Kidney (tissue), 14 donors: ENCODE measurements around the gene ZBTB7C. TPM values are rescaled to one million over a fixed set of nuclear protein-coding genes. Genes with fewer than 3 reads are reported as not detected.

ENCODE experiments used
- DNase-seq, 5 donors: peaks; one replicate each; pipeline ENCODE4 v3.0.0-alpha.2; 2013 to 2020
- FAIRE-seq: peaks from 2 replicates; lab custom pipeline; 2012; peaks lifted over from hg19 to GRCh38; lab: Jason Lieb, UNC
- H3K27ac ChIP-seq, 2 donors: one replicate each; pipeline ENCODE4 v1.7.0; 2013; ENCODE audit warnings: low read depth in 2 of 2, low read length in 2 of 2, inconsistent platforms in 1 of 2
- H3K27me3 ChIP-seq: one replicate; pipeline ENCODE4 v1.7.1; 2013; ENCODE audit warnings: low read length, inconsistent platforms; ENCODE audit not compliant: control insufficient read depth, insufficient read depth
- H3K36me3 ChIP-seq, 3 donors: one replicate each; pipeline versions ENCODE4 v1.7.0 to v1.7.1; 2013; ENCODE audit warnings: low read length in 3 of 3, control low read depth in 1 of 3, inconsistent platforms in 1 of 3; ENCODE audit not compliant: insufficient read depth in 3 of 3, control insufficient read depth in 2 of 3
- H3K4me1 ChIP-seq, 3 donors: one replicate each; pipeline versions ENCODE4 v1.7.0 to v1.7.1; 2013; ENCODE audit warnings: low read length in 3 of 3, inconsistent platforms in 1 of 3, low read depth in 1 of 3; ENCODE audit not compliant: control insufficient read depth in 2 of 3, insufficient read depth in 2 of 3
- H3K4me3 ChIP-seq, 3 donors: one replicate each; pipeline versions ENCODE4 v1.7.0 to v1.8.1; 2013; ENCODE audit warnings: low read length in 3 of 3, control low read depth in 1 of 3, inconsistent platforms in 1 of 3
- H3K9ac ChIP-seq, 3 donors: one replicate each; pipeline versions ENCODE4 v1.7.0 to v1.7.1; 2013; ENCODE audit warnings: low read length in 3 of 3, control low read depth in 1 of 3, inconsistent platforms in 1 of 3
- H3K9me3 ChIP-seq, 3 donors: one replicate each; pipeline versions ENCODE4 v1.7.0 to v1.7.1; 2013; ENCODE audit warnings: low read length in 3 of 3, control low read depth in 1 of 3, inconsistent platforms in 1 of 3; ENCODE audit not compliant: control insufficient read depth in 2 of 3, insufficient read depth in 1 of 3
- intact Hi-C: fragments of 100-400 bp; cut with DNase I; formaldehyde crosslinking; loops from one replicate; pipeline ENCODE4 v1.11.1; 2022
- polyA plus RNA-seq: library from polyadenylated mRNA; stranded (reverse); fragments of 350-450 nt; fragmentation: Illumina TruSeq; extraction: RNeasy Lipid Tissue Mini Kit (QIAGEN cat#74804); gene quantifications from one replicate; pipeline ENCODE4 v1.2.3, GENCODE V29; 2014; ENCODE audit warnings: low read depth, low replicate concordance; ENCODE audit not compliant: insufficient read depth
- total RNA-seq: library from RNA; stranded (reverse); fragmentation: NEBNext Ultra II Directional; extraction: Animal tissue kit (Norgen Biotek cat#: 25700); gene quantifications from one replicate; pipeline ENCODE4 v1.2.1, GENCODE V29; 2021
- TF ChIP-seq, protein P1 (sequence below): IDR thresholded peaks from 3 replicates; pipeline ENCODE4 v1.5.1; 2012; ENCODE audit warnings: mild to moderate bottlenecking, moderate library complexity, borderline replicate concordance; ENCODE audit not compliant: insufficient read depth; ENCODE audit errors: extremely low read depth
- donor health status: control.
- donor health status: control.
- donor health status: control.
- donor health status: control.
- donor health status: control.
- donor health status: DM: yes; HTN: yes; CAD: no.
- donor health status: Normal renal cell carcinoma (clear cell type).

ZBTB7C gene
- total and polyA plus RNA-seq, 2 donors from 2014 or later: 1.8 to 13.8 TPM

DNA sequence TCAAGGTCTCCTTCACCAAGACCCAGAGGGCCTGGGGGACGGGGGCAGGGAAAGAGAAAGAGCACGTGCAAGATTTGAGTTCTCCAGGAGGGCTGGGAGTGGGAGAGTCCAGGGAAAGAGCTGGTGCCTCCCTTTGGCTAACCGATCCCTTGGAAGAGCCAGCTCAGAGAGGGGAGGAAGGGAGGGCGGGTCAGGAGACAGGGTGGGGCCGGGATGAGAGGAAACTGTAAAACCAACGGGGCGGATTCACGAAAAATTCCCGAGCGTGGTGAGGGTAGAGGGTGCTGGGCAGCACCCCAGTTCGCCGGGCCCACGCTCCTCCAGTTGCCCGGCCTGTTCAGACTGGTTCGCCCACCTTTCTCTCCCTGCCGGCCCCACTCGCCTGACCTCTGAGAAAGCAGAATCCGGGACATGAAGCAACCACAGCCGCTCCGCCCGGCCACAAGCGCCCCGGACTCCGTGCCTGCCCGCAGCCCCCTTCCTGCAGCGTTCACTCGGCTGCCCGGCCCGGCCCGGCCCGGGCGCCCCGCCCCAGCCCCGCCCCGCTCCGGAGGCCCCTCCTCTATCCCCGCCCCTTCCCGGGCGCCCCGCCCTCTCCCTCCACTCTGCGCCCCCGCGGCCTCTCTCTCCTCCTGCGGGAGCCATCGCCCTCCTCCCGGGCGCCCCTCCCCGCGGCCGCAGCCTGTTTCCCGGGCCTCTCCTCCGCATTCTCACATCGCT lies 247.8 kb downstream of the ZBTB7C start:
- intact Hi-C loops: no loop called here
- Histone ChIP-seq H3K4me3 (peak overlapping the region; percentile 38 to 57 (median 44)), H3K27ac (peak overlapping the region; percentile 66 to 74), H3K36me3 (no peaks in the 10 kb centered on the region), H3K27me3 (no peaks in the 10 kb centered on the region), H3K9ac (peak overlapping the region in 1 of 3 donors; percentile 41), H3K4me1 (peaks cover 0 to 3% (median under 1%) of the 10 kb centered on the region in 3 donors), H3K9me3 (no peaks in the 10 kb centered on the region)
- FAIRE-seq (no peak), DNase-seq (peak; percentile 92 to 96 (median 95))
- TF ChIP-seq, protein P1, sequence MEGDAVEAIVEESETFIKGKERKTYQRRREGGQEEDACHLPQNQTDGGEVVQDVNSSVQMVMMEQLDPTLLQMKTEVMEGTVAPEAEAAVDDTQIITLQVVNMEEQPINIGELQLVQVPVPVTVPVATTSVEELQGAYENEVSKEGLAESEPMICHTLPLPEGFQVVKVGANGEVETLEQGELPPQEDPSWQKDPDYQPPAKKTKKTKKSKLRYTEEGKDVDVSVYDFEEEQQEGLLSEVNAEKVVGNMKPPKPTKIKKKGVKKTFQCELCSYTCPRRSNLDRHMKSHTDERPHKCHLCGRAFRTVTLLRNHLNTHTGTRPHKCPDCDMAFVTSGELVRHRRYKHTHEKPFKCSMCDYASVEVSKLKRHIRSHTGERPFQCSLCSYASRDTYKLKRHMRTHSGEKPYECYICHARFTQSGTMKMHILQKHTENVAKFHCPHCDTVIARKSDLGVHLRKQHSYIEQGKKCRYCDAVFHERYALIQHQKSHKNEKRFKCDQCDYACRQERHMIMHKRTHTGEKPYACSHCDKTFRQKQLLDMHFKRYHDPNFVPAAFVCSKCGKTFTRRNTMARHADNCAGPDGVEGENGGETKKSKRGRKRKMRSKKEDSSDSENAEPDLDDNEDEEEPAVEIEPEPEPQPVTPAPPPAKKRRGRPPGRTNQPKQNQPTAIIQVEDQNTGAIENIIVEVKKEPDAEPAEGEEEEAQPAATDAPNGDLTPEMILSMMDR: no peak

DNA sequence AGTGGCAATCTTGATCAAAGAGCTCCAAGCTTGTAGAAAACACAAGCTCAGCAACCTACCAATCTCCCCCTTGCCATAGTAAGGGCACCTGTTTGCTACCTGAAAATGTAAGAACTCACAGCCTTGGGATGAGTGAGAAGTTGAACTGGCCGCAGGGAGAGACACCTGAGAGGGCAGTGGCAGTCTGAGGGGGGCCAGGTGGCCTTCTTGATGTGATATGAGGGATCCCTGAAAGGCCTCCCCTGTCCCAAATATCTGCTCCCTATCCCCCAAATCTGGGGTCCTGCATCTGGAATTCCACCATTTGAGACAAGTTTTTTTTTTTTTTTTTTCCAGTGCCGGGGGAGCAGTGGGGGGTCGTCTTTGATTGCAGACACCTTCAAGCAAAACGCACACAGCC lies 248.6 kb downstream of the ZBTB7C start:
- Histone ChIP-seq H3K4me3 (no peak overlapping the region), H3K9me3 (no peaks in the 10 kb centered on the region), H3K9ac (no peak overlapping the region), H3K4me1 (peaks cover 0 to 3% (median 0%) of the 10 kb centered on the region in 3 donors), H3K27me3 (no peaks in the 10 kb centered on the region), H3K27ac (no peak overlapping the region), H3K36me3 (no peaks in the 10 kb centered on the region)
- DNase-seq (no peak), FAIRE-seq (no peak)
- TF ChIP-seq, protein P1: no peak
- intact Hi-C loops: no loop called here

DNA sequence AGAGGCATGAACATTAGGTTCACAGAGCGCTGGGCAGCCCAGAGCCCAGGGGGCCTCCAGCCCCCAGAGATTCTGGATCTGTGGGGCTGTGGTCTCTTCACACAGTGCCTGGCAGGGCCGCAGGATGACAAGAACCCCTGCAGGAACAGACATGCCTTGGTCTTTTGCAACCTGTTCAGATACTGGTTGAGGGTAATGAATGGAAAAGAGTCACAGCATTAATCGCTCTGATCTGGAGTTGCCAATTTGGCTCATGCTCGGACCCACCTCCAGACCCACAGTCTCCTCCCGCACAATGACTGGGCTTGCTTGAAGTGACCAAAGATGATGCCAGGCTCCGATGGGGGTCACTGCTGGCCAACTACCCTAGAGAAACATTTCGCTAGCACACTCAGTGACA lies 249.4 kb downstream of the ZBTB7C start:
- Histone ChIP-seq H3K9me3 (no peaks in the 10 kb centered on the region), H3K9ac (no peak overlapping the region), H3K36me3 (no peaks in the 10 kb centered on the region), H3K27me3 (no peaks in the 10 kb centered on the region), H3K27ac (no peak overlapping the region), H3K4me1 (peaks cover 0 to 3% (median 0%) of the 10 kb centered on the region in 3 donors), H3K4me3 (no peak overlapping the region)
- DNase-seq (peak in 1 of 5 donors; percentile 31), FAIRE-seq (no peak)
- intact Hi-C loops: no loop called here
- TF ChIP-seq, protein P1: no peak

DNA sequence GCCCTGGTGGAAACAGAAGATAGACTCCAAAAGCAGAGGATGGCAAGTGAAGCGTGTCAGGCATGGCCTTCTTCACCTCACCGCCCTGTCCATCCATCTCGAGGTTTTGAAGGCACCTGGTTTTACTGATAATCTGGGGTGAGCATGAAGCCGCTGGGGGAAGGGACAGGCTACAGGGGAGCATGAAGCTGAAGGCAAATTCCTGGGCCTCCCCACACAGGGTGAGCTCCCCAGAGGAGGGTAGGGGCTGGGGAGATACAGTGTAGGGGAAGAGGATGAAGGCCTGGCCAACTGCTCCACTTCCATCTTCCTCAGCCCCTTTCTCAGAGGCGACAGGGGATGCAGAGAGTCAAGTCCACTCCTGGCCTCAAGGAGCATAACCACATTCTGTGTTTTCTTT lies 250.5 kb downstream of the ZBTB7C start:
- FAIRE-seq (no peak), DNase-seq (peak in 1 of 5 donors; percentile 28)
- H3K4me3 ChIP-seq: no peak overlapping the region
- intact Hi-C loops: no loop called here
- H3K27me3 ChIP-seq: no peaks in the 10 kb centered on the region
- H3K9me3 ChIP-seq: no peaks in the 10 kb centered on the region
- no peak overlapping the region for H3K27ac ChIP-seq
- TF ChIP-seq, protein P1: no peak
- no peak overlapping the region for H3K9ac ChIP-seq
- H3K36me3 ChIP-seq: no peaks in the 10 kb centered on the region
- H3K4me1 ChIP-seq: no peaks in the 10 kb centered on the region
